Measurements from ENCODE around the gene SAPCD2.
"Not testable (repeated sequence)": the region's sequence is repeated elsewhere in the genome, so short reads cannot be mapped to it uniquely, and the experiment has no call there.

SAPCD2 gene

GRCh38 chr9:137070201-137070905 lies at the start of gene SAPCD2:
Gene SAPCD2, minus strand, starts transcription at chr9:137070557. Its CDS starts 97 bp downstream, at chr9:137070460.
- DNase-seq = peak; percentile 88
- in situ Hi-C loops (cut with HindIII; ENCODE audit: low pct_ligation_motif_present, low pct_unique_long_range_greater_than_20kb, low sequenced_read_pairs) = no loop called here

- in situ Hi-C loops (cut with HindIII; ENCODE audit: low pct_ligation_motif_present, low pct_unique_long_range_greater_than_20kb, low sequenced_read_pairs); DNase-seq: not testable (repeated sequence)
Measured at GRCh38 chr9:137118092-137118603, 47.8 kb upstream of the SAPCD2 start.

GRCh38 chr9:137117269-137117731 lies 46.9 kb upstream of the SAPCD2 start:
- in situ Hi-C loops (cut with HindIII; ENCODE audit: low pct_ligation_motif_present, low pct_unique_long_range_greater_than_20kb, low sequenced_read_pairs) = no loop called here

GRCh38 chr9:137116728-137117127 lies 46.4 kb upstream of the SAPCD2 start:
- in situ Hi-C loops (cut with HindIII; ENCODE audit: low pct_ligation_motif_present, low pct_unique_long_range_greater_than_20kb, low sequenced_read_pairs) = no loop called here
- no peak for DNase-seq

More at GRCh38 chr9:137117269-137117731, 46.9 kb upstream of the SAPCD2 start:
- DNase-seq = no peak

- in situ Hi-C loops (cut with HindIII; ENCODE audit: low pct_ligation_motif_present, low pct_unique_long_range_greater_than_20kb, low sequenced_read_pairs) = no loop called here
- no peak for DNase-seq
Measured at GRCh38 chr9:137116027-137116507, 45.7 kb upstream of the SAPCD2 start.

- DNase-seq = no peak
- in situ Hi-C loops (cut with HindIII; ENCODE audit: low pct_ligation_motif_present, low pct_unique_long_range_greater_than_20kb, low sequenced_read_pairs) = no loop called here
Measured at GRCh38 chr9:137115394-137116026, 45.2 kb upstream of the SAPCD2 start.

- peak; percentile 49 for DNase-seq
- in situ Hi-C loops (cut with HindIII; ENCODE audit: low pct_ligation_motif_present, low pct_unique_long_range_greater_than_20kb, low sequenced_read_pairs) = no loop called here
Measured at GRCh38 chr9:137114613-137115393, 44.4 kb upstream of the SAPCD2 start, which contains the start of gene DPP7. Gene DPP7, minus strand, starts transcription at chr9:137114733. Its CDS starts 20 bp downstream, at chr9:137114713.

GRCh38 chr9:137114220-137114612 lies 43.9 kb upstream of the SAPCD2 start:
- in situ Hi-C loops (cut with HindIII; ENCODE audit: low pct_ligation_motif_present, low pct_unique_long_range_greater_than_20kb, low sequenced_read_pairs) = no loop called here
- DNase-seq = no peak

- DNase-seq = no peak
- in situ Hi-C loops (cut with HindIII; ENCODE audit: low pct_ligation_motif_present, low pct_unique_long_range_greater_than_20kb, low sequenced_read_pairs) = no loop called here
Measured at GRCh38 chr9:137113385-137114159, 43.2 kb upstream of the SAPCD2 start.

- in situ Hi-C loops (cut with HindIII; ENCODE audit: low pct_ligation_motif_present, low pct_unique_long_range_greater_than_20kb, low sequenced_read_pairs) = no loop called here
- DNase-seq = no peak
Measured at GRCh38 chr9:137112564-137113384, 42.4 kb upstream of the SAPCD2 start.

GRCh38 chr9:137111788-137112563 lies 41.6 kb upstream of the SAPCD2 start:
- in situ Hi-C loops (cut with HindIII; ENCODE audit: low pct_ligation_motif_present, low pct_unique_long_range_greater_than_20kb, low sequenced_read_pairs) = no loop called here
- no peak for DNase-seq

- in situ Hi-C loops (cut with HindIII; ENCODE audit: low pct_ligation_motif_present, low pct_unique_long_range_greater_than_20kb, low sequenced_read_pairs) = no loop called here
- DNase-seq = no peak
Measured at GRCh38 chr9:137110911-137111787, 40.8 kb upstream of the SAPCD2 start.

- DNase-seq = no peak
Measured at GRCh38 chr9:137110147-137110910, 40.0 kb upstream of the SAPCD2 start.

GRCh38 chr9:137109250-137110146 lies 39.1 kb upstream of the SAPCD2 start:
- in situ Hi-C loops (cut with HindIII; ENCODE audit: low pct_ligation_motif_present, low pct_unique_long_range_greater_than_20kb, low sequenced_read_pairs) = no loop called here

More at GRCh38 chr9:137110147-137110910, 40.0 kb upstream of the SAPCD2 start:
- in situ Hi-C loops (cut with HindIII; ENCODE audit: low pct_ligation_motif_present, low pct_unique_long_range_greater_than_20kb, low sequenced_read_pairs) = no loop called here

More at GRCh38 chr9:137109250-137110146, 39.1 kb upstream of the SAPCD2 start:
- no peak for DNase-seq
